NCI-H1417 (cell line): ENCODE data around the gene PPP1R7.

Experiments
- DNase-seq, 3 experiments: peaks; one replicate each; lab custom pipeline; 2025; lab: John Stamatoyannopoulos, UW

Gene PPP1R7

DNA sequence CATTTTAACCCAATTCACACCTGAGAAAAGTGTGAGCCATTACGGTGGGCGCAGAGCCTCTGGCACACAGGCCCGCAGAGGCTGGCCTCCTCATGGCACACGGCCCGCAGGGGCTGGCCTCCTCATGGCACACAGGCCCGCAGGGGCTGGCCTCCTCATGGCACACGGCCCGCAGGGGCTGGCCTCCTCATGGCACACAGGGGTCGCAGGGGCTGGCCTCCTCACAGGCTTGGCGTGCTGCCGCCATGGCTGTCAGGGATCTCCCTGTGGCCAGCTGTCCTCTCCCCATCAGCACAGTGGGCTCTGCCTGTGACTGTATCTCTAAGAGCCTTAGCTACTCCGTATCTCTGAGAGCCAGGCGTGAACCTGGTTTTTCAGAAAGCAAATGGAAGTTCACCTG, 62.8 kb downstream of the PPP1R7 start:
- DNase-seq = no peak

DNA sequence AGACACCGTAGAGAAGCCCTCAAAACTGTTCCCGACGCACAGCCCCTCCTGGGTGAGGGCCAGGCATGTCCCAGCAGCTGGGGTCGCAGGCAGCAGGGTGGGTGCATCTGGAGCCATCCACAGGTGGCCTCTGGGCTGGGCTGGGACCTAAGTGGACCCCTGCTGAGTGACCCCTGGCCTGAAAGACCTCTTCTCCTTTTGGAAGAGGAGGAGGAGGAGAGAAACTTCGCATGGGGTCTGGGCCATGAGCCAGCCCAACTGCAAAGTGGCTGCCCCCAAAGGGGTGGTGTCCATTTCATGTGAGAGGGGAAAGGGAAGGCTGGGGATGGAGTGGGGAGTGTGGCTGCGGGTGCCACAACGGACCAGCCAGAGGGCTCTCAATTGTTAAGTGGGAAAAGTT, 63.3 kb downstream of the PPP1R7 start:
- no peak for DNase-seq

DNA sequence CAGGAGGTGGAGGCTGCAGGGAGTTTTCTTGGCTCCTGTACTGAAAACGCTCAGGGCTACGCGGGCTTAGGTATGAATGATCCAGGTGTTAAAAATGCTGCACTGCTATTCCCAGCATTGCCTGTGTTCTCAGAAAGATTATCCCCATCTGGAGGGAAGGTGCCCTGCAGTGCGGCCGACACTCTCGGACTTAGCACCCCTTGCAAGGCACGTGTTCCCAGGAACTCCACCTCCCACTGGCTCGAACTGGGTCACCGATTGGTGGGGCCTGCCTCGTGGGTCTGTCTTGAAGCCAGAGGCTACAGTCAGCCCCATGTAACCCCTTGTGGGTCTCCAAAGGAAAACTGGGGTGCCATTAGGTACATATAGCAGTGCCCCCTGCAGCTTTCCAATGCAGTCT, 63.9 kb downstream of the PPP1R7 start:
- no peak for DNase-seq

DNA sequence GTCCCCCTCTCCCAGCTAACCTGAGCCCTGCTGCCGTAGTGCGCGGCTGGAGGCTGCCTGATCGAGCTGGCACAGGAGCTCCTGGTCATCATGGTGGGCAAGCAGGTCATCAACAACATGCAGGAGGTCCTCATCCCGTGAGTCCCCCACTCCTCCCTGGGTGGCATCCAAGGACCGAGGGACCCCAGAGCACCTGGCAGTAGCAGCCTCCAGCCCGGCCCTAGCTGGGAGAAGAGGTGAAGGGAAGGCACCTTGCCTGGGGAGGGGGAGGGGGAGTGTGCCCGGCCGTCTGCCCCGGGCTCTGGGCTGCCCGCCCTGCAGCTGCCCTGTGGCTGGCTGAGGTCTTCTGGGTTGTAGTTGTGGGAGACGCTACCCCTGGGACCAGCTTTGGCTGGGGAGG, 64.5 kb downstream of the PPP1R7 start:
- DNase-seq = no peak

DNA sequence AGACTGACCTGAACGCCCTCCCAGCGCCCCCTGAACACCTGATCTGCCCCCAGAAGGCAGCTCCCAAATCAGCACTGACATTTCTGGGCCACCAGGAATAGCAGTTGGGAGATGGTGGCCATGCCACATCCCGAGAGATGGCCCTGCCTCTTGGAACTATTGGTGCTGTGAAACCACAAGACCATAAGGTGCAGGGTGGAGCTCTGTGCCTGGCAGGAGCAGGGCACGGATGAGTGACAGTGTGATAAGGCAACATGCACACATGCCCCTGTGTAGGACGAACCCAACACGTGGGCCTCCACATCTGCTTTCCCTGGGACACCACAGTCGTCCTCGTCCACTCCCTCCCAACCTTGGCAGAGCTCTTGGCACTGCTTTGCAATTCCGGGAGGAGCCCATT, 65.2 kb downstream of the PPP1R7 start:
- no peak for DNase-seq

DNA sequence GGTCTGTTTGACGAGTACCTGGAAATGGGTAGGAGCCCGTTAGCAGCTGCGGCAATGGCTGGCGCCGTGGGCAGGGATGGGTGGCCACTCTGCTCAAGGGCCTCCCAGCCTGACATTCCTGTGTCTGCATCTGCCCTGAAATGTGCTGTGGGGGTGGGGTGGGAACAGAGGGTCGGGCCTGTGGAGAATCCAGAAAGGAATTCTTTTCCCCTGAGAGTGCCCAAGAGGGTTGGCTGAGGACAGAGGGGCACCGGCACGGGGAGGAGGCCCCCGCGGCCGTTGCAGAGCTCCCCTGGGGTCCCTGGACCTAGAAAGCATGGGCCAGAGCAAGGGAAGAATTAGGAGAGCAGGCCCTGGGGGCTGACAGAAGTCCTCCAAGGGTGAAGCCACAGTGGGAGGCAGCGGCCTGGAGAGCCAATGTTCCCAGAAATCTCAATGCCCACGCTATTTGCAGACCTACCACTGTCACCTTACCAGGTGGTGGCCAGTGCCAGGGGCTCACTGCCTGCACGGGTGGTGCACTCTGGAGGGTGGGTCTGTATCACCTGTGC, 66.0 kb downstream of the PPP1R7 start:
- DNase-seq = no peak

DNA sequence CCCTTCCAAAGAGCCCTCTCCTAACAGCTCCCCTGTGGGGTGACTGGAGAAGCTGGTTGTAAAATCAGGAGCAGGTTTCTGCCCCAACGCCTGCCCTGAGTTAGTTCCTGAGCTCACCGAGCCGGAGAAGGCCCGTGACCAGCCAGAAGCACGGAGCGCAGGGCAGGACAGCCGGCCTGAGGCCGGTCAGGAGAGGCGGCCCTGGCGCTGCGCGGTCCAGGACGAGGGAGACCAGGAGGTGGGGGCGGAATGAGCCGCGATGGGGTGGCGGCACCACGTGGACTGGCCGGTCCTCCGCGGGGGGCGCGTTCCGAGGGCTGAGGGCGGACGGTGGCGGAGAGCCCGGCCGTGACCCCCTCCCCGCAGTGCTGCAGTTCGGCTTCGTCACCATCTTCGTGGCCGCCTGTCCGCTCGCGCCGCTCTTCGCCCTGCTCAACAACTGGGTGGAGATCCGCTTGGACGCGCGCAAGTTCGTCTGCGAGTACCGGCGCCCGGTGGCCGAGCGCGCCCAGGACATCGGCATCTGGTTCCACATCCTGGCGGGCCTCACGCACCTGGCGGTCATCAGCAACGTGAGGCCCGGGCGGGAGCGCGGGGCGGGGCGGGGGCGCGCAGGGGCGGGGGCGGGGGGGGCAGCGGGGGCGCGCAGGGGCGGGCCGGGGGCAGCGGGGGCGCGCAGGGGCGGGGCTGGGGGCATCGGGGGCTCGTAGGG, 67.2 kb downstream of the PPP1R7 start:
- peak in 2 of 3 experiments; percentile 61 to 76 for DNase-seq

DNA sequence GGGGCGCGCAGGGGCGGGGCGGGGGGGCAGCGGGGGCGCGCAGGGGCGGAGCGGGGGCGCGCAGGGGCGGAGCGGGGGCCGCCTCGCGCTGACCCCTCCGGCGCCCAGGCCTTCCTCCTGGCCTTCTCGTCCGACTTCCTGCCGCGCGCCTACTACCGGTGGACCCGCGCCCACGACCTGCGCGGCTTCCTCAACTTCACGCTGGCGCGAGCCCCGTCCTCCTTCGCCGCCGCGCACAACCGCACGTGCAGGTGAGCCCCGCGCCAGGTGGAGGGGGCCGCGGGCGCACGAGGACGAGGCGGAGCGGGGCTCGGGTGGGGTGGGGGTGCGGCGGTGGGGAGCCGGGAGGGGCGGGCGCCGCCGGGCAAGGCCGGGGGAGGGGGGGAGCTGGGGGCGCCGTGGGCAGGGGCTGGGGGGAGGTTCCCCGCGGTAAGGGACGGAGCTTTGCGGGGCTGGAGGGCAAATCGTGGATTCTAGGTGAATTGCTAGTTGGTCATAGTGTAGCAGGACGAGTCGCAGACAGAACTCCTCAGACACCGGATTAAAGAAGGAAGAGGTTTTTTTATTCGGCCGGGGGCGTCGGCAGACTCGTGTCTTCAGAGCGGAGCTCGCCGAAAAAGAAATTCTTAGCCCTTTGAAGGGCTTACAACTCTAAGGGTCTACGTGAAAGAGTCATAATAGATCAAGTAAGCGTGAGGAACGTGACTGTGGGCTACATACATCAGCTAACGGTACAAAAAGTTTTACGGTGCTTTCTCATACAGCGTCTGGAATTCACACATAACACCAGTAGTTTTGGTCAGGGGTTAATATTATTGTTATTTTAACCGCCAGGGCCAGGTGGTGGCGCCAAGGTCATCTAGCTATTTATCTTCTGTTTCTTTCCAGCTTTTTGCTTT, 68.1 kb downstream of the PPP1R7 start:
- peak in 2 of 3 experiments; percentile 41 to 59 for DNase-seq

DNA sequence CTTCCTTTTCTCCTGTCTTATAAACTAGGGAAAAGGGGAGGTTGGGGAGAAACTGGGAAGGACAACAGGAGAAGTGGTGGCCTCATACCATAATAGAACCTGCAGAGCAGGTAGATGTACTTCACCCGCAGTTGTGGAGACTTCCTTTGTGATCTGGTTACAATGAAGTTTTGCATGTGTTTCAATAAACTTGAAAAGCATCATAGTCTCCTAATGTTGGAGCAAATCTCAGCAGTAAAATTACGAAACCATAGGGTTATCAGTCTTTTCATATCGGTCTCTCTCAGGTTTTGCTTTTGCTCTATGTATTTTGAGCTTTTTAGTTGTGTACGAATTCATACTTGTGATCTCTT, 68.7 kb downstream of the PPP1R7 start:
- DNase-seq = no peak

DNA sequence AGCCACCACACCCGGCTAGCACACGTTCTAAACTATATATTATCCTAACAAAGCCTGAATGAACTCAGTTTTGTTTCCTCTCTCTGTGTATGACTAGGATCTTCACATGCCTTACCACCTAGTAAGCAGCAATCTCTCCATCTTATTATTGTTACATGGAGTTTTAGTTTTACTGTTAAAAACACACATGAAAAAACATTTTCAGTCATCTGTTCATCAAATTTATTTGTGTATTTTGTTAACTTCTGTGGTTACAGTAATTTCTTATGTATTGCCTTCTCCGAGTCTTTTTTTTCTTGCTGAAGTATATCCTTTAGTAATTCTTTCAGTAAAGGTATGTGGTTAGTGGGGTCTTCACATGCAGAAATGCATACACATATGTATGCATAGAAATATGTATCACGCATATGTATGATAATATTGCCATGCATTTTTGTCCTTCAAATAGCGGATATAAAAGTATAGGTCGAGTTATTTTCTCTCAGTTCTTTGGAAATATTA, 69.6 kb downstream of the PPP1R7 start:
- no peak for DNase-seq

DNA sequence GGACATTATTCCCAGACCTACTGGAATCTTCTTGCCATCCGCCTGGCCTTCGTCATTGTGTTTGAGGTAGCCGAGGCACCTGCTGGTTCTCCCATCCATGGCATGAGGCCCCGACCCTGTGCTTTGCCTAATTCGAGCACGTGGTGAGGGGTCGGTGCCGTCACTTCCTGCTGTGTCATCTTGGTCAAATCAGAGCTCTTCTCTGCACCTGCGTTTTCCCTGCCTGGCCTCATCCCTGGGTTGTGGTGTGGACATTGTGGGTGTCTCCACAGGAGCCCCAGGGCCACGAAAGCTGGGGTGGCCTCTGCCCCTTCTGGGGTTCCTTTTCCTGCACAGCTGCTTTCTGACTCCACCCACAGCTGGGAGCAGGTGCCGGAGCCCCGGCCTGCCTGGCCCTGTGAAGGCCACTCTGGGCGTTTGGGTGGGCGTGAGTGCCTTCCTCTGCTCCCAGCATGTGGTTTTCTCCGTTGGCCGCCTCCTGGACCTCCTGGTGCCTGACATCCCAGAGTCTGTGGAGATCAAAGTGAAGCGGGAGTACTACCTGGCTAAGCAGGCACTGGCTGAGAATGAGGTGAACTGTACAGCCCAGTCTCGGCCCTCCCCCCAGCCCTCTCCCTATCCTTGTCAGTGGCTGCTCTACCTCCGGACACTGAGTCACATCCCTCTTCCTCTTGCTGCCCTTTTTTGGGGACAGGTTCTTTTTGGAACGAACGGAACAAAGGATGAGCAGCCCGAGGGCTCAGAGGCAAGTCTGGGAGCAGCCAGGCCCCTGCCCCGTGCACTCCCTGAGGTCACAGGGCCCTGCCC, 73.1 kb downstream of the PPP1R7 start:
- peak in 1 of 3 experiments; percentile 4 for DNase-seq

DNA sequence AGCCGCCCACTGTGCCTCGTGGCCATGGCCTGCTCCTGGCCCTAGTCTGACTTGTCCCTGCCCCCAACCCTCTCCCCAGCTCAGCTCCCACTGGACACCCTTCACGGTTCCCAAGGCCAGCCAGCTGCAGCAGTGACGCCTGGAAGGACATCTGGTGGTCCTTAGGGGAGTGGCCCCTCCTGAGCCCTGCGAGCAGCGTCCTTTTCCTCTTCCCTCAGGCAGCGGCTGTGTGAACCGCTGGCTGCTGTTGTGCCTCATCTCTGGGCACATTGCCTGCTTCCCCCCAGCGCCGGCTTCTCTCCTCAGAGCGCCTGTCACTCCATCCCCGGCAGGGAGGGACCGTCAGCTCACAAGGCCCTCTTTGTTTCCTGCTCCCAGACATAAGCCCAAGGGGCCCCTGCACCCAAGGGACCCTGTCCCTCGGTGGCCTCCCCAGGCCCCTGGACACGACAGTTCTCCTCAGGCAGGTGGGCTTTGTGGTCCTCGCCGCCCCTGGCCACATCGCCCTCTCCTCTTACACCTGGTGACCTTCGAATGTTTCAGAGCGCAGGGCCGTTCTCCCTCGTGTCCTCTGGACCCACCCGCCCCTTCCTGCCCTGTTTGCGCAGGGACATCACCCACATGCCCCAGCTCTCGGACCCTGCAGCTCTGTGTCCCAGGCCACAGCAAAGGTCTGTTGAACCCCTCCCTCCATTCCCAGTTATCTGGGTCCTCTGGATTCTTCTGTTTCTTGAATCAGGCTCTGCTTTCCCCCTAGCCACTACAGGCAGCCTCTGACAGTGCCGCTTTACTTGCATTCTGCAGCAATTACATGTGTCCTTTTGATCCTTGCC, 74.0 kb downstream of the PPP1R7 start:
- no peak for DNase-seq

DNA sequence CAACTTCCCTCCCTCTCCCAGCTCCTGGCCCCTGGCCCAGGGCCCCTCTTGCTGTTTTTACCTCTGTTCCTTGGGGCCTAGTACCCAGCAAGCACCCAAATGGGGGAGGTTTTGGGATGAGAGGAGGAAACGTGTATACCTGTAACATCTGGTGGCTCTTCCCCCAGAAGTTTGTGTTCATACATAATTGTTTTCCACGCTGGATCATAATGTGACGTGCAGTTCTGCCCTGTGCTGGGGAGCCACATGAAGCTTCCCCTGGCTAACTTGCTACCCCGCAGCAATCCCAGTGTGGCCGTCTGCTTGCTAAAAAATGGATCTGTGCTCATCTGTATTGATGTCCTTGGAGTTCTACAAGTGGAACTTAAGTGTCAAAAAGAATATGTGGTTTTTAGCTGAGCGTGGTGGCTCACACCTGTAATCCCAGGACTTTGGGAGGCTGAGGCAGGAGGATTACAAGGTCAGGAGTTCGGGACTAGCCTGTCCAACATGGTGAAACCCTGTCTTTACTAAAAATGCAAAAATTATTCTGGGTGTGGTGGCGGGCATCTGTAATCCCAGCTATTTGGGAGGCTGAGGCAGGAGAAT, 74.7 kb downstream of the PPP1R7 start:
- DNase-seq = no peak

DNA sequence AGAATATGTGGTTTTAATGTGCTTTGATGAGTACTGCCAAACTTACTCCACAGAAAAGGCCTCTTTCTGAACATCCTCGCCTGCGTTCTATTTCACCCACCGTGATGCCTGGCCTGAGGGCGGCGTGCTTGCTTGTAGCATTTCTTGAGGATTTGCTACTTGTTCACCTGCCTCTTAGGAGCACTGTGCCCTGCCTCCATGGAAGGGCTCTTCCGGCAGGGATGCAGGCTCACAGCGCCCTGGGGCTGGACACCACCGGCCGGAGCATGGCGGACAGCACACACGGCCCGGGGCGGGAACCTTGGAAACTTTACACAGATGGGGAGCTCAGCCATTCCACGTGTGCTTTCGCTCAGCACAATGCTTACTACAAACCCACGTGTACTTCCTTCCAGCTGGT, 75.3 kb downstream of the PPP1R7 start:
- DNase-seq = no peak

DNA sequence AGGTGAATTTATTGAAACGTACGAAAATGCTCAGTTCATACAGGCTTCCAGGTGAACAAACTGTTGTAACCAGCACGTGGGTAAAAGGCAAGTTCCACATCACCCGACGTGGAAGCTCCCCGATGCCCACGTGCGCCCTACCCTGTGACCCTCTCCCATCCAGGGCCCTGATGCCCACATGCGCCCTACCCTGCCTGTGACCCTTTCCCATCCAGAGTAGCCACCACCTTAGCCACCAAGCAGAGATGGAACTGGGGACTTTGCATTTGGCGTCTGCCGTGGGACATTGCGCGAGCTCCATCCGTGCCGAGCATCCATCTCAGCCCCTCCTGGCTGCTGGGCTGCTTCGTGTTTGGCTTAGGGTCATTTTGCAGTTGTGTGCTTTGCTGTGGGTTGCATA, 75.7 kb downstream of the PPP1R7 start:
- DNase-seq = no peak

DNA sequence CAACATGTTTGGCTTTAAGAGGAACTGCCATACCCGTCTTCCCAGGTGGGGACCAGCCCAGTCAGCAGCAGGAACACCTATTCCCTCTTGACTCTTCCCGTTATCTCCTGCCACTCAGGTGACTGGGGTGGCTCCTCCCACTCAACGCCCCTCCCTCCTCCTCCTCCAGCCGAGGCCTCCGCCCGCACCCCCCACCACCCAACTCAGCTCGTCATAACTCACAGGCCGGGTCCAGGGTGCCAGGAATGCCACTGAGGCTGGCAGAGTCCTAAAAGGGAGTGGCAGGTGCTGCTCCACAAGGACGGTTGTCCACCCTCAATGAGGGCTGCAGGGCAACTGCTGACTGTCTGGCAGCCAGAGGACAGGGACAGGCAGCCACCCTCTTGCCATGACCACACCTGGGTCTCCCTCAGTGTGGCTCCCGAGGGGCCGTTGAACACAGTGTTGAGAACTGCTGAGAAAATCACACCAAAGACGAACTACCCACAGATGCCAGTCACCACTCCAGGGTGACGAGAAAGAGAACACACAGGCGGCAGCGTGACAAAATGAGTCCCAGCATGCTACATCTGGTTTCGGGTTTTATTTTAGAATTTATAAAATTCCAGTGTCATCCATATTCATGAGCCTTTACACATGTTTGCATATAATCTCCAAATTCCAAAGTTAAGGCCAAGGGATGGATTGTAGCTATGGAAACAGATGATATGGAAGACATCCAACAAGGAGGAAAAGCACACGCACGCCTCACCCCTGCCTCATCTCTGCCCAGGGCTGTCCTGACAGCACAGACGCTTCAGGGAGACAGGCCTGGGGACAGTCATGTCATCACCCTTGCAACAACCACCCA, 76.7 kb downstream of the PPP1R7 start:
- no peak for DNase-seq

DNA sequence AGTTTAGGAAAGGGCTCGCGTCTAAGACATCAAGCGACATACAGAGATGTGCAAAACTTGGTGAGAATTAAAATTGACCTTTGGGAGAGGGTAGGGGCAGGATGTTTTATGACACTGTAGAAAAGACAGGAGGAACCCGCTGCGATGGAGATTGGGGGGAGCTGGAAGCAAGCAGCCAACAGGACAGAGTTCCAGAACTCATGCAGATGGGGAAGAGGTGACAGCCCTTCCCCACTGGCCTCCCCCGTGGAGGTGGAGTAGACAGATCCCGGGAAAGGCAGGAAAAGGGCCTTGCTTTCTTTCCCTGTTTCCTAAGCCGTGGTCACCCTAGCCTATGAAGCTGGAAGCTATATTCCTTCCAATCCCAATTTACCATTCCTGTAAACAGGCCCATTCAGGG, 77.3 kb downstream of the PPP1R7 start:
- no peak for DNase-seq

DNA sequence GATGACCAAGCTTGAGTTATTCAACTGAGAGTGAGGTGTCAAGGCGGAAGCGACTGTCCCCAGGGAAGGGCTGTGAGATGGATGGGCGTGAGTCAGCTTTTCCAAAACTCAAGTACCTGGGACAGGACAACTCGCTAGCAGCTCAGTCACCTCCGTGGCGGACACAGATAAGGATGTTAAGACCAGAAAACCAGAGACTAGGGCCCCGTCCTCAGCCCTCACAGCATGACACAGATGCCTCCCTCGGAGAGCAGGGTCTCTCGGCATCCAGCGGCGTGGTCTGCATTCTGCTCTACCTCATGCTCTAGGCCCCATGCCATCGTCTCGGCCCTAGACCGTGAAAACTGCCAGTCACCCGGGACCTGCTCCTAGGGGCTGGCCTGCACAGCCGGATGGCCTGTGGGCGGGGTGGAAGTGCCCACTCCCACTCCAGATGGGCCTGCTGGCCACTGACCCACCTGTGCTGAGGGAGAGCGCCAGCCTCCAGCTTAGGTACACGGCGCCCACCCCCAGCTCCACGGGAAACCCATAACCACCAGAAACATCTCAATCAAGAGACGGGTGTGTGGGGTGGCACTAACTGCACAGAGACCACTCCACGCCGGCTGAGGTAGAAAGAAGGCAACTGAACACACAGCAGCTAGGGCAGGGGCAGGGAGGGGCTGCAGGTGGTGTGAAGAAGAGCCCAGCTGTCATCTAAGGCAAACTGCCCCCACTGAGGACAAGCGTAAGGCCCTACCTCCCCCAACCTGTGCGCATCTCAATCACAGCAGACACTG, 78.0 kb downstream of the PPP1R7 start:
- DNase-seq = no peak

DNA sequence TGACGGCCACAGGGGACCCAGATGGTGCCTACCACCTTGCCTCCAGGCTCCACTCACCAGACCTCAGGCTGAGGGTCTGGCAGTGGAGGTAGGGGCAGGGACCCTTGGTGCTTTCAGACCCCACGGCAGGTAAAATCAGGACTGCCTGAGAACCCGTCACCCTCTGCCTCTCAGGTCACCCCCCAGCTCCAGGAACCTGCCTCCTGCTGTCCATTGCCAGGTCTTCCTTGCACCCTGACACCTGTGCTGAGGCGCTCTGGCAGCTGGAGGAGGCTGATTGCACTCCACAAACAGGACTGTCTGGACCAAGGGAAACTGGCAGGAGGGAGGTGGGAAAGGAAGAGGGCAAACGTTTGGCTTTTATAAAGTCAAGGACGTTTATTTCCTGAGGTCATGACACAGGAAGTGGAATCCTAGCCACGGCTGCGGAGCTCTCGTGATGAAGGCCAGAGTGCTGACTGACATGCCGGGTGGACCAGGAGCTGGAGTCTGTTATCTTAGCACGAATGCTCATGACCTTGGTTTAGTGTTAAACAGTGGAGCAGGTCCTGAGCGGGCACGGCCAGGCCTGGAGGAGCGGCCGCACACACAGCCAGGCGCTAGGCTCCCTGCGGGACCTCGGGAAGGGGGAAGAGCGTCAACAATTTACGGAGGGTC, 78.7 kb downstream of the PPP1R7 start:
- no peak for DNase-seq
